ENCODE measurements around the gene CBLC.

DNA sequence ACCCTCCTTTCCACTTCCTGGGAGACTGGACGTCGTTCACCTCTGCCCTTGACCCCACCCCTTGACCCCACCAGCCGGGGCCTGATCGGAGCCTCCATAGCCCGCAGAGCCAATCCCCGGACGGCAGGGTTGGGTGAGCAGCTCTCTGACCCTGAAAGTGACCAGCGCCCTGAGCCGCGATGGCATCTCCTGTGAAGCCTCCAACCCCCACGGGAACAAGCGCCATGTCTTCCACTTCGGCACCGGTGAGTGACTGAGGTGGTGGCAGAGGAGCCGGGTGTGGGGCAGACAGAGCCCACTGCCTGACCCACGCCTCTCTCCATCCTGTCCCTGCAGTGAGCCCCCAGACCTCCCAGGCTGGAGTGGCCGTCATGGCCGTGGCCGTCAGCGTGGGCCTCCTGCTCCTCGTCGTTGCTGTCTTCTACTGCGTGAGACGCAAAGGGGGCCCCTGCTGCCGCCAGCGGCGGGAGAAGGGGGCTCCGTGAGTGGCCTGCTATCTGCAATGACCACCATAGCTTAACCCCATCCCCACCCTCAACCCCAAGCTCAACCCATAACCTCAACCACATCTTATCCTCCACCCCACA, 41.6 kb downstream of the CBLC start:
- TF ChIP-seq, protein P1, sequence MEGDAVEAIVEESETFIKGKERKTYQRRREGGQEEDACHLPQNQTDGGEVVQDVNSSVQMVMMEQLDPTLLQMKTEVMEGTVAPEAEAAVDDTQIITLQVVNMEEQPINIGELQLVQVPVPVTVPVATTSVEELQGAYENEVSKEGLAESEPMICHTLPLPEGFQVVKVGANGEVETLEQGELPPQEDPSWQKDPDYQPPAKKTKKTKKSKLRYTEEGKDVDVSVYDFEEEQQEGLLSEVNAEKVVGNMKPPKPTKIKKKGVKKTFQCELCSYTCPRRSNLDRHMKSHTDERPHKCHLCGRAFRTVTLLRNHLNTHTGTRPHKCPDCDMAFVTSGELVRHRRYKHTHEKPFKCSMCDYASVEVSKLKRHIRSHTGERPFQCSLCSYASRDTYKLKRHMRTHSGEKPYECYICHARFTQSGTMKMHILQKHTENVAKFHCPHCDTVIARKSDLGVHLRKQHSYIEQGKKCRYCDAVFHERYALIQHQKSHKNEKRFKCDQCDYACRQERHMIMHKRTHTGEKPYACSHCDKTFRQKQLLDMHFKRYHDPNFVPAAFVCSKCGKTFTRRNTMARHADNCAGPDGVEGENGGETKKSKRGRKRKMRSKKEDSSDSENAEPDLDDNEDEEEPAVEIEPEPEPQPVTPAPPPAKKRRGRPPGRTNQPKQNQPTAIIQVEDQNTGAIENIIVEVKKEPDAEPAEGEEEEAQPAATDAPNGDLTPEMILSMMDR (IDR thresholded peaks at IDR 0.05; ENCODE audit: borderline replicate concordance, extremely low read depth, low read length, poor library complexity, severe bottlenecking): no peak
- no peak for TF ChIP-seq EZH2 (IDR thresholded peaks at IDR 0.05; ENCODE audit: borderline replicate concordance, low read depth, low read length, severe bottlenecking)

All from DND-41 (cell line).